DOHH2 (cell line): ENCODE measurements around the gene SSNA1.

Experiments
- EZH2phosphoT487 ChIP-seq: fragments of 200-600 bp; sonication (generic); IDR thresholded peaks from 2 replicates; pipeline ENCODE4 v1.6.1; 2017; ENCODE audit warnings: borderline replicate concordance, mild to moderate bottlenecking, antibody characterized with exemption, low read length, moderate library complexity, mixed read lengths
- TF ChIP-seq, protein P1 (sequence below): fragments of 200-600 bp; sonication (generic); IDR thresholded peaks from one replicate; pipeline ENCODE4 v1.5.1; 2014; ENCODE audit warnings: antibody characterized with exemption, mild to moderate bottlenecking, low read depth, low read length; ENCODE audit not compliant: poor library complexity, severe bottlenecking

DNA sequence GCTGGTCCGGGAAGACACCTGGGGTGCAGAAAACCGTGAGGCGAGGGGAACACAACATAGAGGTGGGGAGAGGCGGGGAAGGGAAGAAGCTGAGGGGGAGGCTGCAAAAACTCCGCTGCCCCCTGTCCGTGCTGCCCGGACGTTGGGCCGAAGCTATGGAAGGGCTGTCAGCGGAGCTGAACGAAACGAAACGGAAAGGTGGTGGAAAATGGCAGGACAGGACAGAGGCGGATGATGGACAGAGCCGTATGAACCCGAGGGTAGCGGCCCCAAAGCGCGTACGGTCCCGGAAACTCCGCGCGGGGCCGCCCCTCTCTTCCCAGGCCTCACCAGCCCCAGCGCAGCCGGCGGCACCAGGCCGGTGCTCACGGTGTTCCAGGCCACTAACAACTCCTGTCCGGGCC lies 388 bp upstream of the SSNA1 start:
- TF ChIP-seq, protein P1, sequence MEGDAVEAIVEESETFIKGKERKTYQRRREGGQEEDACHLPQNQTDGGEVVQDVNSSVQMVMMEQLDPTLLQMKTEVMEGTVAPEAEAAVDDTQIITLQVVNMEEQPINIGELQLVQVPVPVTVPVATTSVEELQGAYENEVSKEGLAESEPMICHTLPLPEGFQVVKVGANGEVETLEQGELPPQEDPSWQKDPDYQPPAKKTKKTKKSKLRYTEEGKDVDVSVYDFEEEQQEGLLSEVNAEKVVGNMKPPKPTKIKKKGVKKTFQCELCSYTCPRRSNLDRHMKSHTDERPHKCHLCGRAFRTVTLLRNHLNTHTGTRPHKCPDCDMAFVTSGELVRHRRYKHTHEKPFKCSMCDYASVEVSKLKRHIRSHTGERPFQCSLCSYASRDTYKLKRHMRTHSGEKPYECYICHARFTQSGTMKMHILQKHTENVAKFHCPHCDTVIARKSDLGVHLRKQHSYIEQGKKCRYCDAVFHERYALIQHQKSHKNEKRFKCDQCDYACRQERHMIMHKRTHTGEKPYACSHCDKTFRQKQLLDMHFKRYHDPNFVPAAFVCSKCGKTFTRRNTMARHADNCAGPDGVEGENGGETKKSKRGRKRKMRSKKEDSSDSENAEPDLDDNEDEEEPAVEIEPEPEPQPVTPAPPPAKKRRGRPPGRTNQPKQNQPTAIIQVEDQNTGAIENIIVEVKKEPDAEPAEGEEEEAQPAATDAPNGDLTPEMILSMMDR: no peak
- no peak for TF ChIP-seq EZH2phosphoT487
